Limb (tissue), 2 donors: Measurements from ENCODE around the gene SEMA3D.

Source experiments
- DNase-seq, 2 donors: peaks; one replicate each; pipeline ENCODE4 v3.0.0-alpha.2; 2016; ENCODE audit errors: extremely low spot score in 2 of 2

The SEMA3D gene

GRCh38 chr7:85186521-85187241, at the start of gene SEMA3D:
Gene SEMA3D, minus strand, starts transcription at chr7:85187056. Its CDS starts 65,165 bp downstream, at chr7:85121891.
- DNase-seq: peak; percentile 88 to 92

GRCh38 chr7:85234730-85235129, 47.9 kb upstream of the SEMA3D start:
- DNase-seq: no peak

GRCh38 chr7:85232068-85232467, 45.2 kb upstream of the SEMA3D start:
- DNase-seq: no peak

- no peak for DNase-seq
Measured at GRCh38 chr7:85230623-85231022, 43.8 kb upstream of the SEMA3D start.

- no peak for DNase-seq
Measured at GRCh38 chr7:85229544-85229943, 42.7 kb upstream of the SEMA3D start.

- DNase-seq: no peak
Measured at GRCh38 chr7:85226361-85227085, 39.7 kb upstream of the SEMA3D start.

GRCh38 chr7:85224171-85224570, 37.3 kb upstream of the SEMA3D start:
- no peak for DNase-seq

GRCh38 chr7:85222522-85222921, 35.7 kb upstream of the SEMA3D start:
- DNase-seq: no peak

- DNase-seq: no peak
Measured at GRCh38 chr7:85221796-85222195, 34.9 kb upstream of the SEMA3D start.

- no peak for DNase-seq
Measured at GRCh38 chr7:85220651-85221050, 33.8 kb upstream of the SEMA3D start.

- no peak for DNase-seq
Measured at GRCh38 chr7:85220023-85220422, 33.2 kb upstream of the SEMA3D start.

- no peak for DNase-seq
Measured at GRCh38 chr7:85217085-85217484, 30.2 kb upstream of the SEMA3D start.

GRCh38 chr7:85215098-85215497, 28.2 kb upstream of the SEMA3D start:
- no peak for DNase-seq

- no peak for DNase-seq
Measured at GRCh38 chr7:85213500-85213899, 26.6 kb upstream of the SEMA3D start.

- no peak for DNase-seq
Measured at GRCh38 chr7:85205754-85206153, 18.9 kb upstream of the SEMA3D start.

- DNase-seq: no peak
Measured at GRCh38 chr7:85204496-85204895, 17.6 kb upstream of the SEMA3D start.

GRCh38 chr7:85204061-85204460, 17.2 kb upstream of the SEMA3D start:
- DNase-seq: no peak

- no peak for DNase-seq
Measured at GRCh38 chr7:85201209-85201608, 14.4 kb upstream of the SEMA3D start.

- no peak for DNase-seq
Measured at GRCh38 chr7:85196696-85197095, 9.8 kb upstream of the SEMA3D start.

- no peak for DNase-seq
Measured at GRCh38 chr7:85191383-85191782, 4.5 kb upstream of the SEMA3D start.

- peak; percentile 40 to 68 for DNase-seq
Measured at GRCh38 chr7:85186083-85186520, 754 bp downstream of the SEMA3D start.

GRCh38 chr7:85185424-85186082, 1.3 kb downstream of the SEMA3D start:
- peak; percentile 65 to 77 for DNase-seq
